Raji (cell line): ENCODE data around the gene AIP.

Source experiments
- POLR2A ChIP-seq: IDR thresholded peaks from 2 replicates; pipeline ENCODE4 v1.6.1; 2011; ENCODE audit warnings: low read depth, low read length, control low read depth; ENCODE audit not compliant: insufficient read depth

AIP gene

DNA sequence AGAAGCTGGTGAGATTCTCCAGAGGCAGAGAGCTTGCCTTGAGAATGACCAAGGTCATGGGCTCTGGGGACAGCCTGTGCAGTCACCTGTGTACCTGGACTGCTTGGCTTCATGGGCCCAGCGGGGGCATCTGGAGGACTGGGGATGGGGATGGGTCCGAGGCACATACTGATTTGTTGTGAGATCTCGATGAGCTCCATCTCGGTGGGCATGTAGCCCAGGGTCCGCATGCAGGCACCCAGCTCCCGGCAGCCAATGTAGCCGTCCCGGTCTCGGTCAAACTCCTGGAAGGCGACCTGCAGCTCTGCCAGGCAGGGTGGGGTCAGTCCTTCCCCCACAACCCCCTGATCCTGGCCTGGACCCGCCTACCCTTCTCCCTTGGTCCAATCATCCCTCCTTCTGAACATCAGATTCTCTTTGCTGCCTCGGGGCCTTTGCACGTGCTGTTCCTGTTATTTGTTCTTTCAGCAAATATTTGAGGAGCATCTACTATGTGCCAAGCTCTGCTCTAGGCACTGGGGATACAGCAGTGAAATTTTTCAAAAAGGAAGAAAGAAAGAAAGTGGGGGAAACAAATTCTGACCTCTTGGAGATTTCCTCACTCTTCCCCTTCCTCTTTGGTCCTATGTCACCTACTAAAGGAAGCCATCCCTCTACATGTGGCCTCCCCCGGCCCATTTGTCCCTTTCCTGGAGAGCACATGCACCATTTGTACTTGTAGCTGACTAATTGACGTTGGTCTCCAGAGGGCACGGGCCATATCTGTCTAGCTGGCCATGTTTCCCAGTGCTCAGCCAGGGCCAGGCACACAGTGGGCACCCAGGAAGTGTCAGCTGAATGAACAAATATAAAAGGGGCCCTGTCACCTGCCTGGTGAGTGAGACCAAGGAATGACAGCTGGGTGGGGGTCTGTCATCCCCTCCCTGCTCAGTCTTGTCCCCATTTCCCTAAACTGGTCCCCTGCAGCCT, 38.3 kb downstream of the AIP start:
- TF ChIP-seq POLR2A, result no peak

DNA sequence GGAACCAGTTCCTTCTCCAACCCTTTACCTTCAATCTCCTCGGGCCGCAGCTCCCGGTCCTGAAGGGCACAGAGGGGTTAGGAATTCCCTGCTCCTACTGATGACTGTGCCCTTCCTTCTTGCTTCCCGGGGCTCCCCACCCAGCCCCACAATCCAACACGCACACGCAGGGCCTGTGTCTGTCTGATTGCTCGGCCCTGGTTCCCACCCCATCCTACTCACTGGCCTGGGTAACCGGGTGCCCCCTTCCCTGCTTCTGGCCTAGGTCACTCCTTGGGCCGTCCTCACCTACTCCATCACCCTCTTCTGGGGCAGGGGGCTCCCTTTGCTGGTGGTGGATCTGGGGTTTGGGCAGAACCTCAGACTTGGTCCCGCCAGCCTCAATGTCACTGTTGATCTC, 39.1 kb downstream of the AIP start:
- TF ChIP-seq POLR2A, result no peak

DNA sequence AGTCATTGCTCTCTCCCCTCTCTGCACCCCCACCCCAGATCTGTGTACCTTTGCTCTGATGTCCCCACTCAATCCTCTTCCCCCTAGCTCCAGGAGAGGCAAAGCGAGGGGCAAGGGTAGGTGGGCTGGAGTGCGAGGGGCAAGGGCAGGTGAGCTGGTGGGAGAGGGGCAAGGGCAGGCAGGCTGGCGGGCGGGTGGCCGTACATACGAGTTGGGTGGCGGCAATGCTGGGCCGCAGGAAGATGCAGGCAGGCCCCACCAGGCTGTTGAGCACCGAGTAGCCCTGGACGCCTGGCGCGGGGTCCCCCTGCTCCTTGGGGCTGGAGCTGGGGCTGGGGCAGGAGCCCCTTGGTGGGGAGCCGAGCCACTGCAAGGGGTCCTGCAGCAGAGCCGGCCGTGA, 39.5 kb downstream of the AIP start:
- TF ChIP-seq POLR2A, result no peak

DNA sequence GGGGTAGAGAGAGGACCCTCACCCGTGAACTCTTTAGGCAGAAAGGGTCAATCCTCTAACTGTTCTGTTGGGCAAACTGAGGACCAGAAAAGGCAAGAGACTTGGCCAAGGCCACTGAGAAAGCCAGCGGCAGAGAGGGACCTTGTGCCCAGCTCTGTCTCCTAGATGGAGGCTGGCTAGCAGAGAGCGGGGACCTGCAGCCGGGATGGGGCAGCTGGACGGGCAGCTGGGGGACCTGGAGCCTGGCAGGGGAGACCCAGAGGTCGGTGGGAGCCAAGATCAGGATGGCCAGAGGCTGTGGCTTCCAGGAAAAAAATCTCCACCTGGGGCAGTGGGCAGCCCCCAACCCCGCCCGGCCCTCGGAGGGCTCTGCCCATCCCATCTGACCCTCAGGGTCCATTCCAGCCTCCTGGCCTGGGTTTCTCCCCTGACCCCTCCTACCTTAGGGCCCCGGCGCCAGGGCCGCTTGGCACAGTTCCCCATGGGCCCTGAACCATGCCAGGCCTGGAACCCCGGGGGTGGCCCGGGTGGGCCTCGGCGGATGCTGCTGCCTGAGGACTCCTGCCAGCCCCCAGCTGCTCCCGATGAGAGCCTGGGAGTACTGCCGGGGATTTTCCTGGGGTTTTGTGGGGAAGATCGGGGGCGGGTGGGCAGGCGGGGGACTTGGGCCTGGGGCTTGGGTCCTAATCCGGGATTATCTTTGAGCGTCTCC, 40.2 kb downstream of the AIP start, which contains the start of gene CABP2:
Gene CABP2 (minus strand): TSS at position 603 of the 712 bp plus-strand sequence. CDS start 120 bp downstream, at position 483.
- no peak for TF ChIP-seq POLR2A

DNA sequence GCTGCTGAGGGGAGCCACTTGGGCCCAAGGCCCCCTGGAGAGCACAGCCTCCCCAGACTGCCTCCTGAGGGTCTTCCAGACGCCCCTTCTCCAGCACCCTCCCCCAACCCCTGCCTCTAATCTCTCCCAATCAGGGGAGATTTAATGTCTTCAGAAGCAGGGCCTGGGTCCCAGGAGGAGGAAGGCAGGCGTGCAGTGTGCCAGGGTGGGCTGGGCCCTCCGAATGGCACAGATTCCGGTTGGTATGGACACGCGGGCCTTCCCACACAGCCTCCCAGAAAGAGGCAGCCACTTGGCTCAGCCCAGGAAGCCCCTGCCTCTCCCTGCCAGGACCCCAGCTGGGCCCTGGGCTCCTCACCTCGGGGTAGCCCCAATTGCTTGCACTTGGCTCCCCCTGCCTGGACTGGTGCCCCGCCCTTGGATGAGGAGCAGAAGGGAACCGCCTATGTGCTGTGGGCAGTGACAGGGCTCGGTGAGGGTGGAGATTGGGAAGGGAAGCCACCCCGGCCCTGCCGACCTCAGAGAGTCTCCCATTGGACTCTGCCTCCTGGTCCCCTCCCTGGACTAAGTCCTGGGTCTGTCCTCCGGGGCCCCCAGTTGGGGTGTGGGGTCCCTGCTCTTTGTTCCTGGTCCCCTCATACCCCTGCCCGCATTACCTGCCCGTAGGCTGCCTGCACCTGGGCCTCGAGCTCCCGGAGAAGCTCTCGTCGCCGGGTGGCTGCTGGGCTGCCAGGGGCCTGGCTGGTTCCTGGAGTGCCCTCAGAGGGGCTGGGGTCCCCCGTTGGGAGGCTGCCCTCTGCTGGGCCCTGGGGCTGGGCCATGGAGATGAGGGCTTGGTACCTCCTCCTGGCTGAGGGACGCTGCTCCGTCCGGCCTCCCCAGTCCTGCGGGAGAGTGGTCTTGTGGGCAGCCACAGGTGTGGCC, 41.0 kb downstream of the AIP start:
- no peak for TF ChIP-seq POLR2A

DNA sequence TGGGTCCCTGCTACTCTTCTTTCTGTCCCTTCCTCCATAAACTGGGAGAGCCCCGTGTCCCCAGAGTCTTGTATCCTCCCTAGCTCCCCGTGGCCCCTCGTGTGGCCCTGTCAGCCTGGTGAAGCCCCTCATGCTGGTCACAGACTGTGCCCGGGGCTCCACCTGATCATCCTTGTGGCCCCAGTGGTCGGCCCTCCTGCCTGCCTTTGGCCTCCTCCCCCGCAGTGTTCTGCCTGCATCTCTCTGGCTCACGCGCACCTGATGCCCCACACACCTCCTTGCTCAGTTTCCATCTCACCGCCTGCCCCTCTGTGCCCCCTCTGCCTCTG, 41.6 kb downstream of the AIP start:
- no peak for TF ChIP-seq POLR2A

DNA sequence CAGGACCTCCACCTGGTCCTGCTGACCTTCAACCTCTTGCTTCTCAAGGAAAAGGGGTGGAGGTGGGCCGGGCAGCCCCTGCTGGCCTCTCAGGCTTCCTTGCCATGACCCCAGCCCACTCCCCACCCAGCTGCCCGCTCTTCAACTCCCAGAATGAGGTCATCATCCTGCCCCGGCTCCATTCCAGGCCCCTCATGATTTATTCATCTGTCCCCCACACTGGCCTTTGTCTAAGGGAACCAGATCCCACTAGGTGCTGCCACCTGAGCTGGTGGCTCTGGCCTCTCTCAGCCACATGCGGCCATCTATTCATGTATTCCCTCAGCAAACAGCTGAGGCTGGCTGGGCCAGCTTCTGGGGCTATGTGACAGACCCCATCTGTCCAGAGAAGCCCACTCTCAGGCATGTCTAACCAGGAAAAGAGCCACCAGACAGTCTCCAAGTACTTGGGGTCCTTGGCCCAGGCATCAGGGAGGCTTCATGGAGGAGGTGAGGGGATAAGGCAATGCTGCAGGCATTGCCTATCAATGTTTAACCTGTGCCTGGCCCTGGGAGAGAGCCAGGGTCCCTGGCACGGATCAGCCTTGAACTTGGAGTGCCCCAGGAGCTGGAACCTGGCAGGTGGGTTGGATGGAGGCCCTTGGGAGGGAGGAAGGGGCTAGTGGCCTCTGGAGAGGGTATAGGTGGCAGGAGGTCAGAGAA, 42.6 kb downstream of the AIP start:
- no peak for TF ChIP-seq POLR2A

DNA sequence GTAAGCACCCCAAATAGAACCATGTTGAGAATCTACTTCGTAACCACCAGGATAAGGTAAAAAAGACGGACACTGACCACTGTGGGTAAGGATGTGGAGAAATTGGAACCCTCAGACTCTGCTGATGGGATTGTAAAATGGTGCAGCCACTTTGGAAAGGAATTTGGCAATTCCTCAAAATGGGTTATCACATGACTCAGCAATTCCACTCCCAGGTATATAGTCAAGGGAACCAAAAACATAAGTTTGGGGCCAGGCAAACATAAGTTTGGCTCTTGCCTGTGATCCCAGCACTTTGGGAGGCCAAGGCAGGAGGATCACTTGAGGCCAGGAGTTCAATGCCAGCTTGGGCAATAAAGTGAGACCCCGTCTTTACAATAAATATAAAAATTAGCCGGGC, 45.5 kb downstream of the AIP start:
- no peak for TF ChIP-seq POLR2A

DNA sequence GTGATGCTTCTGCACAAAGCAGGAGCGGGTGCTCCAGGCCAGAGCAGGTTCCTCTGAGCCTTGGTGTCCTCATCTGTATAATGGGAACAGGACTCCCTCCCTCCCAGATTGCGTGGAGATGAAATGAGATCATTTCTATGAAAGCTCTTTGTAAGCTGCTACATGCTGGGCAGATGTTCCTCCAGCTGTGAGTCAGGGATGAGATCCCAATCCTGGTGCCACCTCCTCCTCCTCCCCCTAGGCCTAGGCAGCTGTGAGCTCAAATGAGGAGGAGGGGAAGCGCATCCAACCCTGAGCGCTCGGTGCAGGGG, 47.4 kb downstream of the AIP start:
- no peak for TF ChIP-seq POLR2A

DNA sequence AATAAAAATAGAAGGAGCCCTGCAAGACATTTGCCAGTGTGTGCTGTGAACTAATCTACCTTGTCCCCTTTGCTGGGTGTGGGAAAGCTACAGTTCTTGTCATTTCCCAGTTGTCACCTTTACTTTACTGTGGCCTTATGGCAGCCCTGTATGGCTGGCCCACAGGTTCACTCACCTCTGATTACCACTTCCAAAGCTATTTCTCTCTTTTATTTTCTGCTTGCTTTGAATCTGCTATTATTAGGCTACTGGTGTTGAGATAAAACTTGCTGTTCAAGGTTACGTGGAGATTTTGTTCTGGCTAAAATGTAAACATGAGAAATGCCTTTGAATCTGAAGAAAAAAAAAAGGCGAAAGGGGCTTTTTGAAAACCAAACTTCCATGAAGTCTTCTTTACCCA, 50.1 kb downstream of the AIP start:
- TF ChIP-seq POLR2A, result no peak

DNA sequence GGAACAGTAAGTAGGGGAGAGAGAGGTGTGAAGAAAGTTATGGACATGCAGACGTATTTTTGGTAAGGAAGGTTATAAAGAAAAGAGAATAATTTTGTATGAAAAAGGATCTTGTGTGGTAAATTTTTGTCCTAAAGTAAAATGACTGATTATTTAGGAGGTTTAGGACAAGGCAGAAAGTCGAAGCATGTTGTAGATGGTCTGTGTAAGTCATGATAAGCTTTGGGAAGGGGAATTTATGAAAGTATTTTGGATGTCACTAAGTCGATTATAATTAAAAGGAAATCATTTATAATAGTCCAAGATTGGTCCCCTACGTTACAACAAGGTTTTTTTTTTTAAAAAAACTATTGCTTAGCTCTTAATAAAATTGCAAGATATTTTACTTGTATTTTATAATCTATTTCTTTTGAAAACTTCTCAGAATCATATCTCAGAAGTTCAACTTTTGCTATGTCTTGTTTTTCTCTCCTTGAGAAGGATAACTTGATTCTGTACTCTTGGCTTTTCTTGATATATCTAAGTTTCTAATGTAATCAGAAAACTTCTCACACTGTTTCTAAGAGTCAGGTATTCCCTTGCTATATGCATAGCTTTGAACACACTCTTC, 51.3 kb downstream of the AIP start:
- TF ChIP-seq POLR2A, result no peak

DNA sequence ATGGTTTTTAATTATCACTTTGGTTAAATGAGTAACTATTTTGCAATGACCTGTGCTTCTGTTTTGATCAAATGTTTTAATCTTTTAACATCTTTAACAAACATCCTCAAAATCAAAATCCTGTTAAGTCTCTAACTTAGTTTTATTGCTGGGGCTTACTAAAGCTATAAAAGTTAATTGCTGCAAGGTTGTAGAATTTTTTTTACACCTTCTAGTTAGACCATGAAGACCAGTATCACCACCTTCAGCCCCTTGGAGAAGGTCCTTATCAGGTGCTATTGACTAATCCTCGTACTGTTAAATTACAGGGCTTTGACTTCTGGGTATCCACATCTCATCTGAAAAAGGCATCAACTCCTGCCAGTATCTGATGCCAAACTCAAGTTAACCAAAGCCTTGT, 52.7 kb downstream of the AIP start:
- TF ChIP-seq POLR2A, result no peak

DNA sequence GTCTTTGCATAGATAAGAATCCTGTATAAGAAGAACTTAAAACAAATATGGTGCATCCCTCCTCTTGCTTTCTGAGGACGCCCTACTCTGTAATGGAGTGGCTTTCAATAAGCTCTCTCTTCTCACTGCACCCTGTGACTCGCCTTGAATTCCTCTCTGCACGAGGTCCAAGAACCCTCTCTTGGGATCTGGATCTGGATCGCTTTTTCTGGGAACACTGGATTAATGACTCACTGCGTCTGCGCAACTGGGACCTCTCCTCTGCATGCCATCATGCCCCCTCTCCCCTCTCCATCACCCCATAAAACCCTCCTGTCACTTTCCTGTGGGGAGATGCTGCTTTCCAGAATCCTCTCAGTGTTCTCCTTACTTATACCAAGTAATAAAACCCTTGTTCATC, 55.5 kb downstream of the AIP start:
- TF ChIP-seq POLR2A, result no peak

DNA sequence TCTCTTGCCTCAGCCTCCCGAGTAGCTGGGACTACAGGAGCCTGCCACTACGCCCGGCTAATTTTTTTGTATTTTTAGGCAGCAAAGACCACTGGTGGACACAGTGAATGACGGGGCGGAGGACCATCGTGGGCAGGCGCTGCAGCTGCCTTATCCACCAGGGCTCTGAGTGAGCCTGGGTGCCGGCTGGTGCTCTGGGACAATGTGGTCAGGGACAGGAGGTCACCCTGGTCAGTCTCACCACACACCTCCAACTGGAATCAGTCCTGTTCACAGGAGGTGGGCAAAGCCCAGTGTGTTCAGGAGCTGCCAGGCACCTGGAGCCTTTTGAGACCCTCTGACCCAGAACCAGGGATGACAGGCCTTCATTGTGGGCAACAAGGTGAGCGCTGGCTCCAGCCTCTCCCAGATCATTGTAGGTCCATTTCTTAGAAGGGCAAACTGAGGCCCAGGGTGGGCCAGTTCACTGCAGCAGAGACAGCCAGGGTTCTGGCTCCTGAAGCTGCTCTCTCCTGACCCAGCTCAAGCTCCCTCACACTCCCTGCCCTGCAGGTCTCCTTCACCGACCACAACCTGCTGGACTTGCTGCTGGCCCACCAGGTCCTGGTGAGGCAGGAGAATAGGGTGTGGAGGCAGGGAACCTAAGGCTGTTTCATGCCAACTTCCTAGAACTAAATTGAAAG, 56.1 kb downstream of the AIP start:
- TF ChIP-seq POLR2A, result no peak

DNA sequence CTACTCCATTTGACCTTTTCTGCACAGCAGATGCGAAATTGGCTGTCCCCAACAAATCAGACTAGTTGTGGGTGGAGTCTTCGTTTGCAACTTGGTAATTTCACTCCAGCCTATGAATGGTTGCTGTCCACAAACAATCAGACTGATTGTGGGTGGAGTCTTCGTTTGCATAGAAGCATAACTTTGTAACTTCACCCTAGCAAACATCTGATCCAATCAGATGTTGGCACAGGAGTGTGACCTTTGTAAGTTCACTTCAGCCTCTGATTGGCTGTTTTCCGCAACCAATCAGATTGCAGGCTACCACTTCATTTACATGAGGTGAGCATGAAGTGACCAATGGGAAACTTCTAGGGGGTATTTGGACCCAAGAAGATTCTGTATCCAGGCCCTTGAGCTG, 56.7 kb downstream of the AIP start:
- no peak for TF ChIP-seq POLR2A
